ENCODE measurements around the gene PEX3.

- TF ChIP-seq CTCF (IDR thresholded peaks at IDR 0.05 in 2 of 3, conservative IDR thresholded peaks at IDR 0.05 in 1 of 3; ENCODE audit: borderline replicate concordance in 1 of 3, insufficient read depth in 1 of 3, low read depth in 2 of 3, low read length in 2 of 3) (no peak), POLR2A (IDR thresholded peaks at IDR 0.05; ENCODE audit: borderline replicate concordance, extremely low read depth, insufficient read depth, insufficient read length) (no peak), REST (IDR thresholded peaks at IDR 0.05; ENCODE audit: low read depth) (no peak)
- TF ChIP-seq, protein P1, sequence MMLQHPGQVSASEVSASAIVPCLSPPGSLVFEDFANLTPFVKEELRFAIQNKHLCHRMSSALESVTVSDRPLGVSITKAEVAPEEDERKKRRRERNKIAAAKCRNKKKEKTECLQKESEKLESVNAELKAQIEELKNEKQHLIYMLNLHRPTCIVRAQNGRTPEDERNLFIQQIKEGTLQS (IDR thresholded peaks at IDR 0.05) = no peak
Measured at GRCh38 chr6:143426026-143426425, 24.6 kb upstream of the PEX3 start.

Data from HCT116 (cell line).